ENCODE data around the gene CENPA.
"Not testable (repeated sequence)": the region's sequence is repeated elsewhere in the genome, so short reads cannot be mapped to it uniquely, and the experiment has no call there.

CENPA gene

DNA sequence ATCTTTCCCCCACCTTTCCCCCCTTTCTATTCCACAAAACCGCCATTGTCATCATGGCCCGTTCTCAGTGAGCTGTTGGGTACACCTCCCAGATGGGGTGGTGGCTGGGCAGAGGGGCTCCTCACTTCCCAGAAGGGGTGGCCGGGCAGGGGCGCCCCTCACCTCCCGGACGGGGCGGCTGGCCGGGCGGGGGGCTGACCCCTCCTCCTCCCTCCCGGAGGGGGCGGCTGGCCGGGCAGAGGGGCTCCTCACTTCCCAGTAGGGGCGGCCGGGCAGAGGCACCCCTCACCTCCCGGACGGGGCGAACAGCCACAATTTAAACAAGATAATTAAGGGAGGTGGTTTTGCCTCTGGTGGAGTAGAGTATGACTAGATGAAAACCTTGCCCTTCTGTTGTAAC lies 9.3 kb downstream of the CENPA start:
- DNase-seq = not testable (repeated sequence)

DNA sequence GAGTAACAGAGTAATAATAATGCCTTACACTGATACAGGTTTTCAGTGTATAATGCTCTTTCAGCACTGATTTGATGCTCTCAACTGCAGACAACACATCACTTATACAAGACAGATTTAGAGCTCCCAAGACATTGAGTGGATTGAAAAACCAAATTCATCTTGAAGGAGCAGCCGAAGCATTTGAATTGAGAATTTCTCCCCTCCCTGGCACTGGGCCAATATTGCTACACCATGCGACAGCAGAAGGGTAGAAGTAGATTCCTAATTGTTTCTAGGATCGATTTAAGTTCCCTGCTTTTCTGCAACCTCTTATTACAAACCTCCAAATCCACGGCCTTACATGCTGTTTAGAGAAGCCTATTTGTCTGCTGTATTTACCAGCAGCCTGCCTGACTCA lies 15.5 kb downstream of the CENPA start:
- DNase-seq = no peak

DNA sequence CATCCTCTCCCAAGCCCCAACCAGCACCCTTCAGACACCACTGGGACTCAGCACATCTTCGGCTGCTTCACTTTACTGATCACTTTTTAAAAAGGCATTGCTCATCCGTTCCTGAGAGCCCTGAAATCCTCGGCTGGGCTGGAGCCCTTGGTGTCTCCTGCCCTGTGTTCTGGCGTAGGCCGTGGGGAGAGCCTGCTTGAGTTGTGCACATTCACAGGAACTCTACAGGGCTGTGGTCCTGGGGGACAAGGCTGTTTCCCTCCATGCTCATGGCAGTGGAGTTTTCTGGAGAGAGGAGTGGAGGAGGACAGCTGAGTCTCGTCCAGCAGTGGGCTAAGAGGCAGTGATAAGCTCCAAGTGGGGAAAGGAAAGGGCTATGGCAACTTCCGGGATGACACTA lies 15.9 kb downstream of the CENPA start:
- no peak for DNase-seq

DNA sequence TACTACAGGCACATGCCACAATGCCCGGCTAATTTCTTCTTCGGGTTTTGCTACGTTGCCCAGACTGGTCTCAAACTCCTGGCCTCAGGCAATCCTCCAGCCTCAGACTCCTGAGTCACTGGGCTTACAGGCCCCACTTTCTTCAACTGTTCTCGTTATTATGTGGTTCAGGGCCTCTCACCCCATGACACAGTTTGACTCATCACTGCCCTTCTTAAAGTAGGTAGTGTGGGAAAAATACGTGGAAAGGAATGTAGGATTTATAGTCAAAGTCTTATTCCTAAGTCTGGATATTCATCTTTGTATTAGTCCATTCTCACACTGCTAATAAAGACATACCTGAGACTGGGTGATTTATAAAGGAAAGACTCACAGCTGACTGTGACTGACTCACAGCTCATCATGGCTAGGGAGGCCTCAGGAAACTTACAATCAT lies 19.4 kb downstream of the CENPA start:
- DNase-seq = no peak

DNA sequence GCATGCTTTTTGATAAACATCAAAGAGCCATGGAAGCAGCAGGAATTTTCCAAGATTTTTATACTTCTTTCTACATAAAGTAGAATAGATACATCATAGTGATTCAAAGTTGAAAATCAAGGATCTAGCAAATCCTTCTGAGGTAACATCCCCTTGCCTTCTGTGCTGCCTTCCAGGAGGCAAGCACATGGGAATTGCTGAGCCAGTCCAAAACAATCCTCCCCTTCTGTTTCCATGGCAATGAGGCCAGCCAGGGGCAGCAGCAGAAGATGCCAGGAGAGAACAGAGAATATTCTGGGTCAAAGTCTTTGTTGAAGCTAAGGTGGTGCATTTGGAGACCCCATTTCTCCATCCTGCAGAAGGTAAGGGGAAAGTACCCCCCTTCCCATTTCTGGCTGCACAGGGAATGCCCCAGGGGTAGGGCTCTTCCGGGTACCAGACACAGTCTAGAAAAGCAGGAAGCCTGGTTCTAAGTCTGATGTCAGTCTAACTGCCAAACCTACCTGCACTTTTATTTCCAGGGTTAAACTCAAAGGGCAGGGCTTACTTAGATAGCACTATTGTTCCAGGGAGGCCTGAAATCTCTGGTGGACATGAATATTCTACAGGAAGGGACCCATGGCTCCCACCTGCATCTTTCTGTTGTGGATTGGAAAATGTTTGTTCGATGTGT lies 22.1 kb downstream of the CENPA start:
- DNase-seq = no peak

DNA sequence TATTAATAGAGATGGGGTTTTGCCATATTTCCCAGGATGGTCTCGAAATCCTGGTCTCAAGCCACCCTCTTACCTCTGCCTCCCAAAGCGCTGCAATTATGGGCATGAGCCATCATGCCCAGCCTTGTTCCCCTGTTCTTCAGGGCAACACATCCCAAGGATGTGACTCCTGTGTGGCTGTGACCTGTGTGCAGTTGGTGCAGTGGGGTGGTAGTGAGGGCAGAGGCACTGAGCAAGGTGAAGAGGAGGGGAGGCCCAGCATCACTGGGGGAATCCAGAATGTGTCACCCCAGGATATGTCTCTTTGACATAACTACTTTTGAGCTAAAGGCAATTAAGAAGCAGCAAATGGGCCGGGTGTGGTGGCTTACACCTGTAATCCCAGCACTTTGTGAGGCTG lies 23.4 kb downstream of the CENPA start:
- DNase-seq = no peak

DNA sequence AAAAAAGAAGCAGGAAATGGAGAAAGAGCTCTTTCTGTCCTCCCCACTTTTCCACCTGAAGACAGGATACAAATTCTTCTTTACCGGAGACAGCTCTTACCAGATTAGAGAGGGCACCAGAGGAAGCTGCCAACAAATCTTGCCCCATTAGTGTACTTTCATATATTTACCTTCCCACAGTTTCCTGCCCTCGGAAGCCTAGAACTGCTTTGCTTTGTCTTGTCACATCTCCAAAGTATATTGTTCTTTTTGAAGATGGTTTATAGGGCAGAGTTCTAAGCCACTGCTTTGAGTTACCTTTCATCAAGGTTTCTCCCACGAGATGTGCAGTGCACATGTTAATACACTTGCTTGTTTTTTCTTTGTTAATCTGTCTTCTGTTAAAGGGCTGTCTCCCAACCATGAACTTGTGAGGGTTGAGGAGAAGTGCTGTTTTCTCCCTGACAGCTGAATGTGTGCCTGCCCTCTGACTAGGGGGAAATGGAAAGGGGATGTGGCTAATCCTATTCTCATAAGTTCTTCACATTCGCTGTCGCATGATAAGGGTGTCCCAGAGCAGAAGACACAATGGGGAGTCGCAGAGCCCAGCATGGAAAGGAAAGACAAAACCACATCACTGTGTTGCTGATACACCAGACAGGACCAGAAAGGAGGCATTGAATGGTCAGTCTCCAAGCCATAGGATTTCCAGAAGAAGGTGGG lies 24.2 kb downstream of the CENPA start:
- no peak for DNase-seq

DNA sequence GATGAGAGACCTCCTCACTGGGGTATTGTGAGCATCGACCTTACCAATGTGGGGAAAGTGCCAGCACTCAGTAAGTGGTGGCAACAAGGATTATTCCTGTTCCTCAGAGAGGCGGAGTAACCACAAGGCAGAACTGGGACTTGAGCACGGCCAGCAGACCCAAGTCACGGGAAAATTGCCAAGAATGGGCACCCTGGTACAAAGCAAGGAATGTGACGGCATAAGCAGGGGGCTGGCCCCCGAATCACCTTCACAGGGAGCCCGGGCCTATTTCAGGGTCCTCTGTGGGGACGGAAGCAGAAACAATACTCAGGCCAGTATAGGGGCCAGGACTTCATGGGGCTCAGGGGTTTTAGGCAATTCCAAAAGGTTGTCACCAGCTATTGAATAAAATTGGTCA lies 25.4 kb downstream of the CENPA start:
- no peak for DNase-seq

DNA sequence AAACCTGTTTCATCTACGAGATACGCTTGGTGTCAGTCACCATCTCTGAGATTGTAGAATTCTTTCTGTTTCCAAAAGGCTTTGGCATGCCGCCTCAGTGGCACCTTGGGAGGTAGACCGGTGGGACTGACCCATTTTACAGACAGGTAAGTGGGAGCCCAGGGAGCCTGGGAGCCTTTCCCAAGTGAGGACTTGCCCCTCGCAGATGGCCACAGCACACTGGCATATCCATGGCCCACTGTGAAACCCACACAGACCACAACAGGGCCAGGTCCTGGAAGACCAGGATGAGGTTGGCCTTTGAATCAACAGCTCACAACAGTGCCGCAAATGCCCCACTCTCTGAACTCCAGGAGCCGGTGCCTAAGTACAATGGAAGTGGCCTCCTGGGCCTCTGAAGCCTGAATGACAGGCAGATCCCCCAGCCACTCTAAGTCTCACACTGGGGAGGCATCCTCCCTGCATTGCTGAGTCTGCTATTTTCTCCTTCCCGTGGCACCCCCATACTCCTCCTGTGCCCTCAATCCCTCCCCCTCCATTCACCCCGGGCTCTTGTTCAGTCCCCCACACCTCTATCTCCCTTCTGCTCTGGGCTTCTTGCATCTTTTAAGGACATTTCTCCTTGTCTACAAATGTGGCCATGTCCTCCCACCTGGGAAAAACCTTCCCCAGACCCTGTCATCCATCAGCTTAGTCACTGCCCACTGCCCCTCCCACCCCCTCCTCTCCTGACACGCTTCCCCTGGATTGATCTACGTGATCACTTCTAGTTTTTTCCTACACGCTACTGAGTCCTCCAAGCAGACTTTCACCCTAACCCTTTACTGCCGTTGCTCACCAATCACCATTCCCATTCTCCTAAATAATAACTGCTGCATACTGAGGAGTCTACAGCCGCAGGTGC lies 26.2 kb downstream of the CENPA start:
- DNase-seq = no peak

DNA sequence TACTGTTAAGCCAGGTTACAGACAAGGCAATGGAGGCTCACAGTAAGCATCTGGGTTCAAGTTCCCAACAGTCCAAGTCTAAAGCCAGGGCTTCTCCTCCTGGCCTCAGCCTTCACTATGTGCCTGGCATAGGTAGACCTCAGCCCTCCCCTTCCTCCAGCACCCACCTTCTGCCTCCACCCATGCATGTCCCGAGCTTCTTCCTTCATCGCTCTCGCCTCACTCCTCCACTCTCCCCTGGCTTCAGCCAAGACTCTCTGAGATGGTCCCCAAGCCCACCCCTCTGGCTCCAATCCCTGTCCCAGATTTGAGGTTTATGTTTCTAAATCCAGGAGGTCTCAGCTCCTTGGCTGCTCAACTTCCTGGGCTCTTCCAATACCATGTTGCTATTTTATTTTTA lies 26.9 kb downstream of the CENPA start:
- no peak for DNase-seq

DNA sequence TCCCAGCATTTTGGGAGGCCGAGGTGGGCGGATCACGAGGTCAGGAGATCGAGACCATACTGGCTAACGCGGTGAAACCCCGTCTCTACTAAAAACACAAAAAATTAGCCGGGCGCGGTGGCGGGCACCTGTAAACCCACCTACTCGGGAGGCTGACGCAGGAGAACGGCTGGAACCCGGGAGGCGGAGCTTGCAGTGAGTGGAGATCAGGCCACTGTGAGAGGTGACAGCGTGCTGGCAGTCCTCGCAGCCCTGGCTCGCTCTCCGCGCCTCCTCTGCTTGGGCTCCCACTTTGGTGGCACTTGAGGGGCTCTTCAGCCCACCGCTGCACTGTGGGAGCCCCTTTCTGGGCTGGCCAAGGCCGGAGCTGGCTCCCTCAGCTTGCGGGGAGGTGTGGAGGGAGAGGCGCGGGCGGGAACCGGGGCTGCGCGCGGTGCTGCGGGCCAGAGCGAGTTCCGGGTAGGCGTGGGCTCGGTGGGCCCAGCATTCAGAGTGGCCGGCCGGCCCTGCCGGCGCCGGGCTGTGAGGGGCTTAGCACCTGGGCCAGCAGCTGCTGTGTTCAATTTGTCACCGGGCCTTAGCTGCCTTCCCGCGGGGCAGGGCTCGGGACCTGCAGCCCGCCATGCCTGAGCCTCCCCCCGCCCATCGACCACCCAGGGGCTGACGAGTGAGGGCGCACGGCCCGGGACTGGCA lies 28.4 kb downstream of the CENPA start:
- DNase-seq = not testable (repeated sequence)

DNA sequence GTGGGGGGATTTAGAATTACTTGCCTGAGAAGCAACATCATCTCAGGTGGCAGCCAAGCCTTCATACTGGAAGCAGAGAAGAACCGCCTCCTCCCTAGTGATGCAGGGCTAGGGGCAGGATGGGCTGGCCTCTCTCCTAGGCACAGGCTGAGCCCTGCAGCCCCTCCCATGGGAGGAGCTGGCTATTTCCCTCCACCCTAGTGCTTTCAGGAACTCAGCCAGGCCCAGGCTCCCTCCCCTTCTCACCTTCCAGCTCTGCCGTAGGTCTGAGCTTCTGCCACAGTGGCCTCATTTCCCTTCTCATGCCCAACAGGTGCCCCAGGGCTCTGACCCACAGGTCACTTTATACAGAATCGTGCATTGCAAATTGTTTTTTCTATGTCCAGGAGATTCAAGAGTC lies 31.0 kb downstream of the CENPA start:
- no peak for DNase-seq

DNA sequence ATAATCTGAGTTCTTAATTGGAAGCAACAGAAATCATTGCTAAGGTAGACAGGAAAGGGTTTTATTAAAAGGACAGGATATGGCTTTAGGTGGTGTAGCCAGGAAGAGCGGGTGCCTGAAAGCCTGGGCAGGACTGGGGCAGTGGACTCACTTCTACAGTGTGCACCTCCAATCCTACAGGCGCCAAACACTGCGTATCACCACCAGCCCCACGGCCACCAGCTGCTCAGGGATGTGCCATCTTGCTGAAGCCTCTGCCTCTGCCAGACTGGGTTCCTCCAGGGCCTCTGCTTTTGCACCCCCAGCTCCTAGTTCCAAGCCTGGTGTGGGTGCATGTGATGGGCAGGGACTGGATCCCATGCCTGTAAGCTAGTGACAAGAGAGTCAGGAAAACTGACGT lies 32.4 kb downstream of the CENPA start:
- DNase-seq = no peak

DNA sequence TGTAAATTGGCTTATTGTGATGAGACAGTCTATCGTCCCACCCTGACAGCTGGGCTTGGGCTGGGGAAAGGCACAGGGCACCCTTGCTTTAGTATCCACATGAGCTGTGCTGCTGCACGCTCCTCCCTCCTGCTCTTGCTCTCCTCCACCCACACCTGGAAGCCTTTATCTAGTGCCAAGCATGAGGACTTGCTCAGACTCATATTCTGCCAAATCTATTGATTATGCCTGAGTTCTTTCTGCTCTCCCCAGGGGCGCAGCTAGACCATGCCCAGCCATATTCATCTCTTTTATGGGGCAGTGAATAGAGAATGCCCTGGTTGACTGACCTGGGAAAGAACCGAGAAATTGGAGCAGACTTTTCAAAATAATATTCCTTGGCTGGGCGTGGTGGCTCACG lies 33.1 kb downstream of the CENPA start:
- DNase-seq = no peak

DNA sequence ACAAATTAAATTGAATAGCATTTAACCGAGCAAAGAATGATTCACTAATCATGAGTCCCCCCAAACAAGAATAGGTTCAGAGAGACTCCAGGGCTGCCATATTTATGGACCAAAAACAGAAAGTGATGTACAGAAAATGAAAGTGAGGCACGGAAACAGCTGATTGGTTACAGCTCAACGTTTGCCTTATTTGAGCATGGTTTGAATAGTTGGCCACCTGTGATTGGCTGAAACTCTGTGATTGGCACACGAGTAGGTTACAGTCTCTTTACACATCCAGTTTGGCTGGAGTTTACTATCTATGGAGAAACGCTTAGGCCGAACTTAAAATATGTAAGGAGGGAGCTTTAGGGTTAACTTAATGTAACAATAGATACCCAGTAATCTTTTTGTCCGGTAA lies 35.1 kb downstream of the CENPA start:
- DNase-seq = no peak

DNA sequence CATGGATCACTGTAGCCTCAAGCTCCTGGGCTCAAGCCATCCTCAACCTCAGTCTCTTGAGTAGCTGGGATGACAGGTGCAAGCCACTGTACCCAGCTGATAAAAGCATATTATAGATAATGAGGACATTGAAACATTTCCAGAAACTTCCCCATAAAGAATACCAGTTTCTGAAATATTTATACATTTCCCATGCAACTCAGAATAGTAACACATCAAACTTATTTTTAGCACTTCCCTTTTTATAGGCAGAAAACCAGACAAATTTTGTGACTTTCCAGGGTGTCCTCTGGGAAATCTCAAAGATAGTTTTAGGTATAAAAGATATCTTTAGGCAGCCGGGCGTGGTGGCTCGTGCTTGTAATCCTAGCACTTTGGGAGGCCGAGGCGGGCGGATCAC lies 37.0 kb downstream of the CENPA start:
- DNase-seq = no peak

DNA sequence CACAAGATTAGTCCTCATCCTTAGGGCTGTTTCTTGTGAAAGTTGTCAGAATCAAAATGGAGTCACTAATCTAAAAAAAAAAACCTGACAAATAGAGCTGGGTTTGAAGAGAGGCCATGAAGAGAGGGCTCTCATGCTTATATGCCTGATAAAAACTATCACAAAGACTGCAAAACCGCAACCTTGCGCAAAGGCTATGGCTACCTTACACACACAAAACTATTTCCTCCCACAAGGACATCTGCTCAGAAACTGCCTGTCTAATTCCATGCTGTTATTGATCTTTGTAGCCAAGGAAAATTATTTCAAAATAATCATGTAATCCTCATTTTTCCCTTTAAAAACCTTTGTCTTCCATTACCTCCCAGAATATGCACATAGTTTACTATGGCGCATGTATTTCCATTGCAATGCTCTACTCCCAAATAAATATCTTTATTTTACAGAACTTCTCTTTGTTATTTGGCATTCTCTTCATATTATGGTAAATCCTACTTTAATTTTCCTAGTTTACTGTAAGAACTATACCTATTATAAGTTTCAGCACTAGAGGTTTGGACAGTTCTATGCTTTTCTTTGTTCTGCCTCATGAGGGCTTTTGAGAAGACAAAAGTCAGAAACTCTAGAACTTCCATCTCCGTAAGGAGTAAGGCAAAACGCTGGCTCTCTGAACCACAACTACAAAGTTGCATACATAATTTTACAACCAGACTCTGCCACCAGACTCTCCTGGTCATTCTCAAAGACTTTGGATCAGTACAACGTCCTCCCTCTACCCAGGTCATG lies 52.5 kb downstream of the CENPA start:
- DNase-seq = no peak

DNA sequence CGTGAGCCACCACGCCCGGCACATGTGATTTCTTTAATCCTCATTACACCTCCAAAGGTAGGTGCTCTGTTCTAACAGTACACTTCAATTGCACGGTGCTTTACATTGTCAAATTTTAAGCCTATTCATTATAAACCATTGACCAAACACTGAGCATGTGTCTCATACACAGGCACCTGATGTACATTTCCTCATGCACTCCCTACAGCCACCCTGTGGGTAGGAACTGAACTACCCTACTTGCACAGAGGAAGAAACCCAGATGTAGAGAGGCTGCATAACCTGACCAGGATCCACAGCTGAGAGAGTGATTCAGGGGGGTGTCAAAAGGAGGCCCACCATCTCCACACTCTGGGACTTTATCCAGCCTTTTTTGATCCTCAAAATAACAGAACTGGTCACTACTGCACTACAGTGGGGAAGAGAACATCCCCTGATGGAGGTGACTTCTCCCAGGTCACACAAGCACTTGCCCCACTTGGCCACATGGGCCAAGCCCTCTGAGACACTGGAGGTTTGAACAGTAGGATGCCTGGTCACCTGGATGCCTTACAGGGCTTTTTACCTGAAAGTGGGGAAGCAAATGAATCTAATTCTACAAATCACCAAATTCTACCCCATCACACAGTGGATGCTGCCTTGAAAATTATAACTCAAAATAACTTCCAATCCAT lies 55.2 kb downstream of the CENPA start:
- DNase-seq = no peak

DNA sequence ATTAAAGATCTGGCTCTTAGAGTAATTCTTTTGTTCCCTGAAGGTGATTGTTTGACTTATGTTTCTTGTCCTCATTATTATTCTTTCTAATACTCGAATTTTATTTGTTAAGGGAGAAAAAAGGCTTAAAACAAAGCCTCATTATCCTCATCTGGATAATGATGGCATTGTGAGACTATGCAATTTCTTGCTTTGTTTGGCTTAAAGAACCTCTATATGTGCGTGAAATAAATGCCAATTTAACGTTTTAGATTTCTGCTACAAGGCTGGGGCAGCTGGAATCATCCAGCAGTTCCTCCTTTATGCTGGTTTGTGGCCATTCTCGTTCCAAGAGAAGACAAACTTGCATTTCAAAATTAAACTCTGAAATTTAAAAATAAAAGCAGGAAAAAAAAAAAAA lies 57.2 kb downstream of the CENPA start:
- DNase-seq = no peak
